Stimulated activated CD4-positive, alpha-beta T cell treated with anti-CD3 and anti-CD28 coated beads, Interleukin-1b, Interleukin-23, amount 100 ng/mL, for 4 hours (primary cell): ENCODE data around the gene THY1.
"Not testable (repeated sequence)": the region's sequence is repeated elsewhere in the genome, so short reads cannot be mapped to it uniquely, and the experiment has no call there.

Experiments used
- DNase-seq, 2 donors: peaks; one replicate each; pipeline ENCODE4 v3.0.0-alpha.2; 2020; ENCODE audit warnings: low read depth in 2 of 2

Gene THY1

GRCh38 chr11:119418759-119419158, 4.2 kb downstream of the THY1 start:
- DNase-seq, result no peak

GRCh38 chr11:119417726-119418540, 5.0 kb downstream of the THY1 start:
- no peak for DNase-seq

- no peak for DNase-seq
Measured at GRCh38 chr11:119416606-119417580, 6.1 kb downstream of the THY1 start.

GRCh38 chr11:119415966-119416365, 7.0 kb downstream of the THY1 start:
- DNase-seq, result no peak

GRCh38 chr11:119415517-119415916, 7.5 kb downstream of the THY1 start:
- DNase-seq, result no peak

GRCh38 chr11:119414734-119415133, 8.2 kb downstream of the THY1 start:
- no peak for DNase-seq

- DNase-seq, result no peak
Measured at GRCh38 chr11:119414321-119414720, 8.7 kb downstream of the THY1 start.

- no peak for DNase-seq
Measured at GRCh38 chr11:119412072-119412471, 10.9 kb downstream of the THY1 start.

GRCh38 chr11:119410501-119410900, 12.5 kb downstream of the THY1 start:
- no peak for DNase-seq

- no peak for DNase-seq
Measured at GRCh38 chr11:119409731-119410130, 13.2 kb downstream of the THY1 start.

GRCh38 chr11:119406005-119406404, 17.0 kb downstream of the THY1 start:
- no peak for DNase-seq

- not testable (repeated sequence) for DNase-seq
Measured at GRCh38 chr11:119405448-119405847, 17.5 kb downstream of the THY1 start.

- DNase-seq, result no peak
Measured at GRCh38 chr11:119404872-119405271, 18.1 kb downstream of the THY1 start.

GRCh38 chr11:119403021-119403420, 20.0 kb downstream of the THY1 start:
- no peak for DNase-seq

- no peak for DNase-seq
Measured at GRCh38 chr11:119402470-119402869, 20.5 kb downstream of the THY1 start.

- DNase-seq, result no peak
Measured at GRCh38 chr11:119400860-119401259, 22.1 kb downstream of the THY1 start.

- no peak for DNase-seq
Measured at GRCh38 chr11:119397740-119398139, 25.2 kb downstream of the THY1 start.

- no peak for DNase-seq
Measured at GRCh38 chr11:119396835-119397234, 26.1 kb downstream of the THY1 start.

- DNase-seq, result no peak
Measured at GRCh38 chr11:119391275-119391674, 31.7 kb downstream of the THY1 start.

GRCh38 chr11:119389611-119390254, 33.2 kb downstream of the THY1 start:
- no peak for DNase-seq

- DNase-seq, result no peak
Measured at GRCh38 chr11:119388103-119388502, 34.9 kb downstream of the THY1 start.

GRCh38 chr11:119384332-119384731, 38.6 kb downstream of the THY1 start:
- DNase-seq, result no peak
